Endothelial cell of umbilical vein (primary cell): ENCODE measurements around the gene LRRC39. TPM values are rescaled to one million over a fixed set of nuclear protein-coding genes. Genes with fewer than 3 reads are reported as not detected.

Experiments used
- BruUV-seq: library from RNA; stranded (reverse); fragments of 400-500 nt; replicated peaks from 2 replicates; lab custom pipeline; 2021; lab: Mats Ljungman, UMichigan
- CTCF ChIA-PET: fragments of 300-600, 350-600 bp; sonication (Branson Sonifier 250); formaldehyde crosslinking; loops from one replicate; lab custom pipeline; 2021; ENCODE audit warnings: antibody characterized with exemption, inconsistent platforms; lab: Charles Lee
- POLR2A ChIA-PET: fragments of 300-600, 350-600 bp; sonication (Branson Sonifier 250); formaldehyde crosslinking; loops from one replicate; lab custom pipeline; 2021; ENCODE audit warnings: antibody characterized with exemption, inconsistent platforms; lab: Charles Lee
- DNase-seq: peaks from one replicate; pipeline ENCODE4 v3.0.0-alpha.2; 2011; ENCODE audit warnings: low read depth, low spot score
- FAIRE-seq: peaks from 2 replicates; lab custom pipeline; 2011; peaks lifted over from hg19 to GRCh38; lab: Jason Lieb, UNC
- H2AFZ ChIP-seq: 2 replicates; pipeline ENCODE4 v1.6.0; 2012; ENCODE audit warnings: low read depth, low read length, control low read depth, inconsistent platforms
- H3K27ac ChIP-seq: 2 replicates; pipeline ENCODE4 v1.5.1; 2011; ENCODE audit warnings: low read depth, mild to moderate bottlenecking, control low read depth, low read length, moderate library complexity; ENCODE audit not compliant: insufficient read depth
- H3K27me3 ChIP-seq, 2 experiments: 2 replicates each; pipeline versions ENCODE4 v1.6.0 to v1.6.1; 2011; ENCODE audit warnings: low read length in 2 of 2, mixed read lengths in 1 of 2; ENCODE audit not compliant: control insufficient read depth in 2 of 2, insufficient read depth in 2 of 2
- H3K36me3 ChIP-seq, 2 experiments: 2 replicates in 1 of 2; 3 replicates in 1 of 2; pipeline ENCODE4 v1.5.1; 2011; ENCODE audit warnings: low read length in 2 of 2, mild to moderate bottlenecking in 1 of 2, moderate library complexity in 1 of 2; ENCODE audit not compliant: control insufficient read depth in 2 of 2, insufficient read depth in 2 of 2; ENCODE audit errors: extremely low read depth in 1 of 2
- H3K4me1 ChIP-seq: 3 replicates; pipeline ENCODE4 v1.5.1; 2011; ENCODE audit warnings: mild to moderate bottlenecking, low read length; ENCODE audit not compliant: control insufficient read depth, insufficient read depth; ENCODE audit errors: extremely low read depth
- H3K4me2 ChIP-seq: 2 replicates; pipeline ENCODE4 v1.6.1; 2011; ENCODE audit warnings: low read length, control low read depth, mixed read lengths; ENCODE audit not compliant: insufficient read depth
- H3K4me3 ChIP-seq, 3 experiments: fragments of 200-600 bp in 1 of 3; sonication (generic), shearing (Covaris generic) in 1 of 3; replicated peaks in 1 of 3; 2 replicates each; pipeline ENCODE4 v1.5.1; 2011 to 2016; ENCODE audit warnings: control low read depth in 3 of 3, low read length in 3 of 3, mild to moderate bottlenecking in 2 of 3, inconsistent platforms in 1 of 3, low read depth in 1 of 3, moderate library complexity in 1 of 3; ENCODE audit not compliant: insufficient read depth in 1 of 3
- H3K79me2 ChIP-seq: 2 replicates; pipeline ENCODE4 v1.6.0; 2012; ENCODE audit warnings: low read length, inconsistent platforms; ENCODE audit not compliant: control insufficient read depth, insufficient read depth
- H3K9ac ChIP-seq: replicated peaks from 2 replicates; pipeline ENCODE3; 2011; ENCODE audit warnings: low read length, control low read depth; ENCODE audit not compliant: insufficient read depth; ENCODE audit errors: extremely low read depth
- H3K9me1 ChIP-seq: replicated peaks from 3 replicates; pipeline ENCODE4 v1.6.0; 2011; ENCODE audit warnings: mild to moderate bottlenecking, low read length; ENCODE audit not compliant: control insufficient read depth, insufficient read depth; ENCODE audit errors: extremely low read depth
- H3K9me3 ChIP-seq: replicated peaks from 2 replicates; pipeline ENCODE4 v1.5.1; 2012; ENCODE audit warnings: low read length, inconsistent platforms; ENCODE audit not compliant: control insufficient read depth, insufficient read depth
- H4K20me1 ChIP-seq: replicated peaks from 2 replicates; pipeline ENCODE3; 2011; ENCODE audit warnings: mild to moderate bottlenecking, low read length; ENCODE audit not compliant: control insufficient read depth, insufficient read depth; ENCODE audit errors: extremely low read depth
- EZH2 ChIP-seq: IDR thresholded peaks from 2 replicates; pipeline ENCODE4 v1.6.1; 2012; ENCODE audit warnings: borderline replicate concordance, low read depth, mild to moderate bottlenecking, moderate library complexity, low read length, inconsistent platforms; ENCODE audit not compliant: severe bottlenecking
- FOS ChIP-seq: IDR thresholded peaks from 2 replicates; pipeline ENCODE4 v1.6.1; 2011; ENCODE audit warnings: mild to moderate bottlenecking, low read length, moderate library complexity, borderline replicate concordance; ENCODE audit not compliant: insufficient read depth
- GATA2 ChIP-seq: IDR thresholded peaks from 2 replicates; pipeline ENCODE4 v1.7.0; 2011; ENCODE audit warnings: low read depth, mild to moderate bottlenecking, moderate library complexity, mixed read lengths, low read length; ENCODE audit not compliant: insufficient read length, insufficient read depth
- JUN ChIP-seq: IDR thresholded peaks from 2 replicates; pipeline ENCODE4 v1.6.1; 2011; ENCODE audit warnings: borderline replicate concordance, low read depth; ENCODE audit not compliant: insufficient read length, insufficient read depth
- MYC ChIP-seq: IDR thresholded peaks from one replicate; pipeline ENCODE4 v1.6.1; 2011; ENCODE audit warnings: mild to moderate bottlenecking, low read depth, low read length
- POLR2A ChIP-seq: IDR thresholded peaks from 2 replicates; pipeline ENCODE4 v1.6.1; 2012; ENCODE audit warnings: low read depth, mild to moderate bottlenecking, control low read depth, low read length
- POLR2AphosphoS5 ChIP-seq: IDR thresholded peaks from 2 replicates; pipeline ENCODE4 v1.6.1; 2012; ENCODE audit warnings: low read depth, mild to moderate bottlenecking, control low read depth, low read length, moderate library complexity; ENCODE audit not compliant: insufficient read depth
- dilution Hi-C: fragments of 300-500 bp; cut with MboI; formaldehyde crosslinking; loops from one replicate; pipeline ENCODE4 v1.15.0; 2019; ENCODE audit warnings: low sequenced_read_pairs; ENCODE audit not compliant: extremely low pct_ligation_motif_present
- intact Hi-C: fragments of 100-400 bp; cut with micrococcal nuclease; formaldehyde crosslinking; loops from one replicate; pipeline ENCODE4 v1.10.0; 2022
- polyA plus RNA-seq, 4 experiments: library from polyadenylated mRNA; depleted of rRNA in 3 of 4; stranded (reverse) in 3 of 4; unstranded in 1 of 4; fragments of >200 nt; gene quantifications; 2 replicates each; pipeline versions ENCODE4 v1.2.1 to v1.2.3, GENCODE V29; 2011 to 2012; ENCODE audit warnings: missing spikeins in 1 of 4
- total RNA-seq: library from RNA; stranded (reverse); gene quantifications from 2 replicates; pipeline ENCODE4 v1.2.3, GENCODE V29; 2021
- TF ChIP-seq, protein P1 (sequence below), 2 donors: IDR thresholded peaks; 1 replicate in 1 of 2; 2 replicates in 1 of 2; pipeline ENCODE4 v1.5.1; 2011; ENCODE audit warnings: low read length in 2 of 2, mild to moderate bottlenecking in 2 of 2, moderate library complexity in 2 of 2, control low read depth in 1 of 2, inconsistent platforms in 1 of 2, low read depth in 1 of 2; ENCODE audit not compliant: insufficient read depth in 1 of 2; ENCODE audit errors: extremely low read depth in 1 of 2
- TF ChIP-seq, protein P2 (sequence below): IDR thresholded peaks from 2 replicates; pipeline ENCODE4 v1.6.1; 2011; ENCODE audit not compliant: insufficient read depth, insufficient read length

The LRRC39 gene
- total and polyA plus RNA-seq, 2 donors (not counting 3 experiments of a cell fraction or from before 2014, with no cell fraction given), result 0.40 to 0.65 TPM

DNA sequence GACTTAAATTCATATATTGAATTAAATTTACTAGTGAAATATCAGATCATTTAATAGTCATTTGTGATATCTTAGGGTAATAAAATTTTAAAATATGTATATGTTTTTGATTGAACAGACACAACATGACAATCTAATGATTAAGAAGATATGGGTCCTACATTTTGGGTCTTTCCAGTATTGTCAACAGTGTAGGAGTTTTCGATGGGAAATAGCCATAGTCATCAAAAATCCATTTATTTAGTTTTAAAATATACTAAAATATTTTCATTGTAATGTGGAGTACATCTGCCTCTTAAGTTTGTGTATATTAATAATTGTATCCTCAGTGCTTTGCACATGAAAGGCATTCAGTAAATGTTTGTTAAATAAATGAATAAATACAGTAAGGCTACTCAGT, 31.1 kb downstream of the LRRC39 start:
- Histone ChIP-seq H3K9me3 (no peaks in the 10 kb centered on the region), H3K9ac (no peak overlapping the region), H2AFZ (no peak overlapping the region), H3K36me3 (peaks cover 11 to 15% of the 10 kb centered on the region in 2 experiments), H3K4me2 (no peak overlapping the region), H3K27me3 (no peaks in the 10 kb centered on the region), H3K27ac (no peak overlapping the region), H3K4me1 (no peaks in the 10 kb centered on the region), H4K20me1 (no peaks in the 10 kb centered on the region), H3K9me1 (no peaks in the 10 kb centered on the region), H3K79me2 (no peaks in the 10 kb centered on the region), H3K4me3 (no peak overlapping the region)
- no TSS peak for BruUV-seq
- no peak for DNase-seq
- no peak for TF ChIP-seq EZH2
- ChIA-PET CTCF (no interaction called here), POLR2A (no interaction called here)
- FAIRE-seq, result no peak
- intact Hi-C loops, result no loop called here
- dilution Hi-C loops, result no loop called here

DNA sequence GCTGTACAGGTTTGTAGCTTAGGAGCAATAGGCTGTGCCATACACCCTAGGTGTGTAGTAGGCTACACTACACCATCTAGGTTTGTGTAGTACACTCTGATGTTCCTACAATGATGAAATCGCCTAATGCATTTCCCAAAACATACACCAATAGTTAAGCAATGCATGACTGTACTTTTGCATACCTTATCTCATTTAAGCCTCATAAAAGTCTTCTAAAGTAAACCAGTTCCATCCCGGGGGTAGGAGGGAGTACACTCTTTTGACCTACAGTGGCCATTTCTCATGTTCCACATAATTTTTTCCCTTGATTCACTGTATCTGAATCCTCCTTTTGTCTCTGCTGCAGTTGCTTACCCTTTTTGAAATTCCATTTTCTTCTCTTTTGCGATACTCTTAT, 32.9 kb downstream of the LRRC39 start:
- Histone ChIP-seq H3K9me3 (no peaks in the 10 kb centered on the region), H3K9ac (no peak overlapping the region), H3K27me3 (no peaks in the 10 kb centered on the region), H3K36me3 (peaks cover 15 to 18% of the 10 kb centered on the region in 2 experiments), H2AFZ (no peak overlapping the region), H3K27ac (no peak overlapping the region), H3K79me2 (no peaks in the 10 kb centered on the region), H4K20me1 (no peaks in the 10 kb centered on the region), H3K9me1 (no peaks in the 10 kb centered on the region), H3K4me2 (no peak overlapping the region), H3K4me1 (no peaks in the 10 kb centered on the region), H3K4me3 (no peak overlapping the region)
- DNase-seq (no peak), FAIRE-seq (no peak)
- POLR2A ChIA-PET, result no interaction called here
- intact Hi-C loops, result no loop called here
- dilution Hi-C loops, result no loop called here
- no peak for TF ChIP-seq POLR2AphosphoS5
- no peak for TF ChIP-seq POLR2A
- TF ChIP-seq GATA2, result no peak
- TF ChIP-seq, protein P1, sequence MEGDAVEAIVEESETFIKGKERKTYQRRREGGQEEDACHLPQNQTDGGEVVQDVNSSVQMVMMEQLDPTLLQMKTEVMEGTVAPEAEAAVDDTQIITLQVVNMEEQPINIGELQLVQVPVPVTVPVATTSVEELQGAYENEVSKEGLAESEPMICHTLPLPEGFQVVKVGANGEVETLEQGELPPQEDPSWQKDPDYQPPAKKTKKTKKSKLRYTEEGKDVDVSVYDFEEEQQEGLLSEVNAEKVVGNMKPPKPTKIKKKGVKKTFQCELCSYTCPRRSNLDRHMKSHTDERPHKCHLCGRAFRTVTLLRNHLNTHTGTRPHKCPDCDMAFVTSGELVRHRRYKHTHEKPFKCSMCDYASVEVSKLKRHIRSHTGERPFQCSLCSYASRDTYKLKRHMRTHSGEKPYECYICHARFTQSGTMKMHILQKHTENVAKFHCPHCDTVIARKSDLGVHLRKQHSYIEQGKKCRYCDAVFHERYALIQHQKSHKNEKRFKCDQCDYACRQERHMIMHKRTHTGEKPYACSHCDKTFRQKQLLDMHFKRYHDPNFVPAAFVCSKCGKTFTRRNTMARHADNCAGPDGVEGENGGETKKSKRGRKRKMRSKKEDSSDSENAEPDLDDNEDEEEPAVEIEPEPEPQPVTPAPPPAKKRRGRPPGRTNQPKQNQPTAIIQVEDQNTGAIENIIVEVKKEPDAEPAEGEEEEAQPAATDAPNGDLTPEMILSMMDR (IDR thresholded peaks at IDR 0.05; ENCODE audit: extremely low read depth in 1 of 2, insufficient read depth in 1 of 2, low read depth in 1 of 2, low read length in 2 of 2), result no peak
- no peak for TF ChIP-seq FOS
- no peak for TF ChIP-seq EZH2
- TF ChIP-seq MYC, result no peak
- TF ChIP-seq JUN, result no peak
- TF ChIP-seq, protein P2, sequence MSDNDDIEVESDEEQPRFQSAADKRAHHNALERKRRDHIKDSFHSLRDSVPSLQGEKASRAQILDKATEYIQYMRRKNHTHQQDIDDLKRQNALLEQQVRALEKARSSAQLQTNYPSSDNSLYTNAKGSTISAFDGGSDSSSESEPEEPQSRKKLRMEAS, result no peak
- BruUV-seq, result no TSS peak
- CTCF ChIA-PET, result no interaction called here
